HepG2 (cell line): Measurements from ENCODE around the gene PCNA. TPM values are rescaled to one million over a fixed set of nuclear protein-coding genes. Genes with fewer than 3 reads are reported as not detected.

Source experiments
- BCL6 ChIP-seq: IDR thresholded peaks from 2 replicates; pipeline ENCODE4 v1.6.1; 2016; ENCODE audit warnings: missing genetic modification reagents, missing compliant biosample characterization
- CENPX ChIP-seq: sonication (generic); formaldehyde crosslinking; IDR thresholded peaks from 2 replicates; pipeline ENCODE4 v1.9.0; 2021; ENCODE audit warnings: mild to moderate bottlenecking, missing genetic modification reagents, moderate library complexity
- GABPA ChIP-seq, 2 experiments: IDR thresholded peaks; 2 replicates each; pipeline ENCODE4 v1.6.1; 2011 to 2016; ENCODE audit warnings: low read depth in 2 of 2, low read length in 1 of 2, missing biosample characterization in 1 of 2, missing genetic modification characterization in 1 of 2
- HIC2 ChIP-seq: sonication (generic); formaldehyde crosslinking; IDR thresholded peaks from 2 replicates; pipeline ENCODE4 v1.9.0; 2022; ENCODE audit warnings: low read depth, missing genetic modification reagents
- KMT2A ChIP-seq: sonication (generic); formaldehyde crosslinking; IDR thresholded peaks from 2 replicates; pipeline ENCODE4 v1.4.0; 2020; ENCODE audit warnings: missing genetic modification reagents
- NR0B2 ChIP-seq: sonication (generic); formaldehyde crosslinking; IDR thresholded peaks from 2 replicates; pipeline ENCODE4 v1.4.0; 2020; ENCODE audit warnings: mild to moderate bottlenecking, missing genetic modification reagents
- SOX13 ChIP-seq, 3 experiments: fragments of 450-650 bp in 1 of 3; sonication (generic) in 1 of 3; formaldehyde crosslinking in 1 of 3; IDR thresholded peaks in 2 of 3; conservative IDR thresholded peaks in 1 of 3; 2 replicates each; pipeline versions ENCODE4 v1.5.0 to v1.6.1; 2016 to 2020; ENCODE audit warnings: antibody characterized with exemption in 1 of 3, mild to moderate bottlenecking in 1 of 3, missing compliant biosample characterization in 1 of 3, missing genetic modification reagents in 1 of 3, moderate library complexity in 1 of 3
- SPEN ChIP-seq: sonication (generic); formaldehyde crosslinking; IDR thresholded peaks from 2 replicates; pipeline ENCODE4 v1.5.1; 2020; ENCODE audit warnings: low read depth, mild to moderate bottlenecking, missing genetic modification reagents
- SRSF1 ChIP-seq: fragments of 200-400 bp; formaldehyde crosslinking; optimal IDR thresholded peaks from 2 replicates; pipeline ENCODE3; 2017; ENCODE audit warnings: mild to moderate bottlenecking, low read depth, low read length, moderate library complexity
- THAP8 ChIP-seq: sonication (generic); formaldehyde crosslinking; IDR thresholded peaks from 2 replicates; pipeline ENCODE4 v1.5.1; 2020; ENCODE audit warnings: missing genetic modification reagents, mild to moderate bottlenecking, borderline replicate concordance
- ZFP90 ChIP-seq: sonication (generic); formaldehyde crosslinking; IDR thresholded peaks from 2 replicates; pipeline ENCODE4 v1.8.0; 2022; ENCODE audit warnings: missing genetic modification reagents, mild to moderate bottlenecking, inconsistent platforms, borderline replicate concordance
- ZFX ChIP-seq: sonication (generic); formaldehyde crosslinking; IDR thresholded peaks from 2 replicates; pipeline ENCODE4 v1.4.0; 2020; ENCODE audit warnings: mild to moderate bottlenecking, low read depth, missing genetic modification reagents, moderate library complexity
- ZGPAT ChIP-seq: IDR thresholded peaks from 2 replicates; pipeline ENCODE4 v1.6.1; 2016; ENCODE audit warnings: mild to moderate bottlenecking
- ZNF121 ChIP-seq: sonication (generic); formaldehyde crosslinking; IDR thresholded peaks from 2 replicates; pipeline ENCODE4 v1.5.0; 2020; ENCODE audit warnings: mild to moderate bottlenecking, missing genetic modification reagents
- ZNF143 ChIP-seq: sonication (generic); formaldehyde crosslinking; IDR thresholded peaks from 2 replicates; pipeline ENCODE4 v1.4.0; 2020; ENCODE audit warnings: missing genetic modification reagents
- ZNF317 ChIP-seq: sonication (generic); formaldehyde crosslinking; IDR thresholded peaks from 2 replicates; pipeline ENCODE4 v1.5.0; 2020; ENCODE audit warnings: mild to moderate bottlenecking, missing genetic modification reagents
- ZNF432 ChIP-seq: sonication (generic); formaldehyde crosslinking; IDR thresholded peaks from 2 replicates; pipeline ENCODE4 v1.5.0; 2020; ENCODE audit warnings: missing genetic modification reagents, mild to moderate bottlenecking, borderline replicate concordance
- ZNF549 ChIP-seq: sonication (generic); formaldehyde crosslinking; IDR thresholded peaks from 2 replicates; pipeline ENCODE4 v1.5.0; 2020; ENCODE audit warnings: missing genetic modification reagents
- ZNF577 ChIP-seq: sonication (generic); formaldehyde crosslinking; IDR thresholded peaks from 2 replicates; pipeline ENCODE4 v1.4.0; 2020; ENCODE audit warnings: mild to moderate bottlenecking, low read depth, missing genetic modification reagents, borderline replicate concordance
- ZNF607 ChIP-seq: sonication (generic); formaldehyde crosslinking; IDR thresholded peaks from 2 replicates; pipeline ENCODE4 v1.5.1; 2020; ENCODE audit warnings: missing genetic modification reagents, mild to moderate bottlenecking, borderline replicate concordance
- ZNF839 ChIP-seq: sonication (generic); formaldehyde crosslinking; IDR thresholded peaks from 2 replicates; pipeline ENCODE4 v1.4.0; 2020; ENCODE audit warnings: missing genetic modification reagents, mild to moderate bottlenecking, borderline replicate concordance
- ZNF841 ChIP-seq: sonication (generic); formaldehyde crosslinking; IDR thresholded peaks from 2 replicates; pipeline ENCODE4 v1.8.1; 2023; ENCODE audit warnings: missing genetic modification reagents, borderline replicate concordance
- polyA plus RNA-seq, 8 experiments: library from polyadenylated mRNA; depleted of rRNA in 3 of 8; stranded (reverse) in 7 of 8; unstranded in 1 of 8; fragments of >200 nt; fragmentation: Illumina TruSeq in 4 of 8; extraction: Trizol in 4 of 8; gene quantifications; 2 replicates each; pipeline versions ENCODE4 v1.2.1 to v1.2.3, GENCODE V29; 2011 to 2016; ENCODE audit warnings: low read depth in 4 of 8, missing spikeins in 1 of 8, mixed read lengths in 1 of 8; ENCODE audit not compliant: insufficient read depth in 1 of 8
- total RNA-seq, 5 experiments: library from RNA; depleted of rRNA; stranded (reverse); fragments of >200 nt; fragmentation: Illumina TruSeq; extraction: Trizol; gene quantifications; 2 replicates each; pipeline ENCODE4 v1.2.3, GENCODE V29; 2016; ENCODE audit warnings: low read depth in 1 of 5

PCNA gene
- total and polyA plus RNA-seq, 2 of the 13 experiments (the other 11 are each of a cell fraction or from before 2014, with no cell fraction given), result 229 to 655 TPM

GRCh38 chr20:5150226-5151076 lies 30.7 kb upstream of the PCNA start (continued):
- TF ChIP-seq ZGPAT (peak; percentile 82; the same call in 1 of the 2 replicates), ZNF841 (no peak), GABPA (IDR thresholded peaks at IDR 0.05; ENCODE audit: low read depth, low read length) (no peak), GABPA (CRISPR knock-in tag; IDR thresholded peaks at IDR 0.05; ENCODE audit: low read depth) (0 out of 2 replicates have a peak, but pooled peaks have one; percentile 34), ZNF121 (CRISPR knock-in tag) (no peak), ZFP90 (peak; percentile 76; the same call in 1 of the 2 replicates), BCL6 (CRISPR knock-in tag) (peak; percentile 91), ZNF577 (CRISPR knock-in tag) (no peak), ZNF607 (CRISPR knock-in tag) (no peak; the same call in none of the 2 replicates), HIC2 (peak; percentile 86; the same call in 1 of the 2 replicates), ZNF839 (CRISPR knock-in tag) (peak; percentile 99; the same call in 1 of the 2 replicates), SOX13 (IDR thresholded peaks at IDR 0.05) (peak; percentile 44; the same call in 1 of the 2 replicates), SOX13 (CRISPR knock-in tag; conservative IDR thresholded peaks at IDR 0.05 in 1 of 2, IDR thresholded peaks at IDR 0.05 in 1 of 2) (peak; percentile 53 to 91; a peak in 2 of 4 replicates), SRSF1 (no peak), KMT2A (CRISPR knock-in tag) (peak; percentile 81), SPEN (CRISPR knock-in tag) (peak; percentile 53), ZNF317 (0 out of 2 replicates have a peak, but pooled peaks have one; percentile 71), ZNF549 (CRISPR knock-in tag) (peak; percentile 93), CENPX (CRISPR knock-in tag) (no peak), ZNF143 (CRISPR knock-in tag) (no peak), ZNF432 (CRISPR knock-in tag) (no peak), NR0B2 (CRISPR knock-in tag) (peak; percentile 87), THAP8 (no peak), ZFX (CRISPR knock-in tag) (peak; percentile 96)
